ENCODE measurements around the gene TCF12.

DNA sequence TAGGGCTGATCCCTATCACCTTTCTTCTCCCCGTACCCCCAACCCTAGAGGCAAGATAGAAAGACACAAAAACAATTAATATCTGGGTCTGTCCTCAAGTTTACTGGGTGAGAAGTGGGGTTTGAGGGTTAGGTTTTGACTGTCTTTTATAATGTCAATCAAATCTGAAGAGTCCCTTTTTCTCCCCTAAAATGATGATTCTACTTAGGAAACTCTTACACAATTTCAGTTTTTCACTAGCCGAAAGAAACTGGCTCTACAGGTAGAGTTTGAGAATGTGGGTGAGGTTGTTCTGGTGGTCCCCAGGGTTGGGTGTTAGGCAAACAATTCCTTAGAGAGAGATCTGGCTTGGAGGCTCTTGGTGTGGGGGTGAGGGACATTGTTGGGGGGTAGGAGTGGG lies 189.9 kb downstream of the TCF12 start:
- TF ChIP-seq, protein P1, sequence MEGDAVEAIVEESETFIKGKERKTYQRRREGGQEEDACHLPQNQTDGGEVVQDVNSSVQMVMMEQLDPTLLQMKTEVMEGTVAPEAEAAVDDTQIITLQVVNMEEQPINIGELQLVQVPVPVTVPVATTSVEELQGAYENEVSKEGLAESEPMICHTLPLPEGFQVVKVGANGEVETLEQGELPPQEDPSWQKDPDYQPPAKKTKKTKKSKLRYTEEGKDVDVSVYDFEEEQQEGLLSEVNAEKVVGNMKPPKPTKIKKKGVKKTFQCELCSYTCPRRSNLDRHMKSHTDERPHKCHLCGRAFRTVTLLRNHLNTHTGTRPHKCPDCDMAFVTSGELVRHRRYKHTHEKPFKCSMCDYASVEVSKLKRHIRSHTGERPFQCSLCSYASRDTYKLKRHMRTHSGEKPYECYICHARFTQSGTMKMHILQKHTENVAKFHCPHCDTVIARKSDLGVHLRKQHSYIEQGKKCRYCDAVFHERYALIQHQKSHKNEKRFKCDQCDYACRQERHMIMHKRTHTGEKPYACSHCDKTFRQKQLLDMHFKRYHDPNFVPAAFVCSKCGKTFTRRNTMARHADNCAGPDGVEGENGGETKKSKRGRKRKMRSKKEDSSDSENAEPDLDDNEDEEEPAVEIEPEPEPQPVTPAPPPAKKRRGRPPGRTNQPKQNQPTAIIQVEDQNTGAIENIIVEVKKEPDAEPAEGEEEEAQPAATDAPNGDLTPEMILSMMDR (IDR thresholded peaks at IDR 0.05; ENCODE audit: insufficient read depth, low read depth, low read length): no peak
- TF ChIP-seq EZH2 (IDR thresholded peaks at IDR 0.05; ENCODE audit: insufficient read depth, low read length): no peak
